ENCODE data around the gene BABAM2.
"Not testable (repeated sequence)": the region's sequence is repeated elsewhere in the genome, so short reads cannot be mapped to it uniquely, and the experiment has no call there.

BABAM2 gene

DNA sequence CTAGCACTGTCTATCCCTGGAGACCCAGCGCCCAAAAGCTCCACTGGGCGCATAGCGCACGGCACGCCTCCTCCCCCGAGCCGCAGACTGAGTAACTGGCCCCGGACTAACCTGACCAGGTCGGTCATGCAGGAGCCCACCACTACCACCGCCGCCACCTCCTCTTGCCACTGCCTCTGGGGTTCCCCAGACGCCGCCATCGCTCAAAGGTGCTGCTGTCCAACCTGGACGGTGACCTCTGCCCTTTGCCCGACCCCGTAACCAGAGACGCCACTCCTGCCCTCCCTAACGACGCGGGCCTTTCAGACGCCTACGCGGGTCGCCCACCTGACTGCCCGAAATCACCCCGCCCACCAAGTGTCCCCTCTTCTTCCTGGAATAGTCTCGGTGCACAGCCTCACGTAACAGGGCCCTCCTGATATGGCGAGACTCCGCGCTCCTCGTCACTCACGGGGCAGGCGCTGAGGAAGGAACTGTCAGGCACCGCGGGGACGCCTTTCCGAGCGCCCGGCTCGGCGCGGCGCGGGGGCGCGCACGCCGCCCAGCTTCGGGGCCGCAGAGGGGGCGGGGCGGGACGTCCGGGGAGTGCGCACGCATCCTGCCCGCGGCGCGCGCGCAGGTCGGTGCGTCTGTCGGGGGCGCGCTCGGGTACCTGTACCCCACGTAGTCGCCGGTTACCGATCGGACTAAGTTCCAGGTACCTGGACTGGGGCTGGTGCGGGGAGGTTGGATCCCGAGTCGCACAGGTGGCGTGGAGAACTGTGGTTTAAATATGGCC is at the start of gene BABAM2, which contains the start of gene RBKS:
TSS of gene BABAM2 (plus strand) at position 584 of the 778 bp plus-strand sequence. CDS start 3,828 bp downstream, outside the sequence.
TSS of gene RBKS (minus strand) at position 242 of the 778 bp plus-strand sequence. CDS start at position 200, 42 bp downstream.
- peak; percentile 37 for DNase-seq (ENCODE audit: low read depth)

DNA sequence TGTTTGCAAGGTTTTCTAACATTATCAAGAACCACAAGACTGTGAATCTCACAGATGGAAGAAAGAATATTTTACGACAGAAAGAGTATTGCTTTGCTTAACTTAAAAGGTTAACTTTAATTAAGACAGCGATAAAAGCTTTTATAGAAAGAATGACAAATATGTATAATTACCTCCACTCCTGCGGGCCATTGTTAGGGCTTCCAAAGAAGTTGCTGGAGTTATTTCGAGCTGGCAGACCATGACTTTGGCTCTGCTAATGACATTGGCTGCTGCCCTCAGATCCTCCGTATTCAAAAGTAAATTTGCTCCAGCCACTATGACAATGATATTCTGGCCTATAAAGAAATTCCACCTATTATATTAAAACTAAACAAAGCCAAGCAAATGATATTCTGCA is 47.6 kb upstream of the BABAM2 start:
- no peak for DNase-seq (ENCODE audit: low read depth)

DNA sequence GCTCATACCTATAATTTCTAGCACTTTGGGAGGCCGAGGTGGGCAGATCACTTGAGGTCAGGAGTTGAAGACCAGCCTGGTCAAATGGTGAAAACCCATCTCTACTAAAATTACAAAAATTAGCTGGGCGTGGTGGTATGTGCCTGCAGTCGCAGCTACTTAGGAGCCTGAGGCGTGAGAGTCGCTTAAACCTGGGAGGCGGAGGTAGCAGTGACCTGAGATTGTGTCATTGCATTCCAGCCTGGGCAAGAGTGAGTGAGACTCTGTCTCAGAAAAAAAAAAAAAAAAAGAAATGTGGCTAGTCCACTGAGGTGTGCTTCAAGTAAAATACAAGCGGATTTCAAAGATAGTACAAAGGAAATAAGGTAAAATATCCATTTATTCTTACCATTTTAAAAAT is 46.5 kb upstream of the BABAM2 start:
- no peak for DNase-seq (ENCODE audit: low read depth)

DNA sequence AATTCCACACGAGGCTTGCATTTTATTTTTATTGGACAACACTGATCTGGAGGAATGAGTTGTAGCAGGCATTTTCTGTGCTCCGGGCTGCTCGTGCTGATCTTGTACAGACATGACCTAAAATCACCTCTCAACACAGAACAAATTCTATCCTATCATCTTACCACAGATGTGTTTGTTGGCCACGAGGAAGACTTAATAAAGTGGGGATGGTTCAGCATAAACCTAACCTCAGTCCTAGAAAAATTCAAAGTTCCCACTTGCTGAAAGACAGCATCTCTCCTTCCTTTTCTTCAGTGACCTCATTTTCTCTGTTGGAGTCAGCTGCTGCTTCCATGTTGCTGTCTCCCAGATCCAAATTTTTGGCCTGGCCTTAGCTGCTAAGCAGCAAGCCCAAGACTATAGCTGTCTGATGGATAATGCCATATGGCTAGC is 45.7 kb upstream of the BABAM2 start:
- no peak for DNase-seq (ENCODE audit: low read depth)

DNA sequence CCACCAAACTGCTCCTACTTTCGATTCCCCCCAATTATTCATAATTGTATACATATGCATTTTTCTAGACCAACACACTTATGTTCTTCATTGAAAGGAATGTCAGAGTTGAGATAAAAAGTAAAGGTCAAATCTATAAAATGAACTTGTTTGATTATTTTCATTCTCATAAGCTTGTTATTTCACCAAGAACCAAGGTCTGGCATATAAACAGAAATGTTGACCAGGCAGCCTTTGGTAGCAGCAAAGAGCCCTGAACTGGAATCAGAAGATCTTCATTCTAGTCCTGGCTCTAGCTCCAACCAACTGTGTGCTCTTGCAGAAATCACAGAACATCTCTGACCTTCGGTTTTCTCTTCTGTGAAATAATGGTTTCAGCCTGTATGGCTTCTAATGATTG is 43.2 kb upstream of the BABAM2 start:
- no peak for DNase-seq (ENCODE audit: low read depth)

DNA sequence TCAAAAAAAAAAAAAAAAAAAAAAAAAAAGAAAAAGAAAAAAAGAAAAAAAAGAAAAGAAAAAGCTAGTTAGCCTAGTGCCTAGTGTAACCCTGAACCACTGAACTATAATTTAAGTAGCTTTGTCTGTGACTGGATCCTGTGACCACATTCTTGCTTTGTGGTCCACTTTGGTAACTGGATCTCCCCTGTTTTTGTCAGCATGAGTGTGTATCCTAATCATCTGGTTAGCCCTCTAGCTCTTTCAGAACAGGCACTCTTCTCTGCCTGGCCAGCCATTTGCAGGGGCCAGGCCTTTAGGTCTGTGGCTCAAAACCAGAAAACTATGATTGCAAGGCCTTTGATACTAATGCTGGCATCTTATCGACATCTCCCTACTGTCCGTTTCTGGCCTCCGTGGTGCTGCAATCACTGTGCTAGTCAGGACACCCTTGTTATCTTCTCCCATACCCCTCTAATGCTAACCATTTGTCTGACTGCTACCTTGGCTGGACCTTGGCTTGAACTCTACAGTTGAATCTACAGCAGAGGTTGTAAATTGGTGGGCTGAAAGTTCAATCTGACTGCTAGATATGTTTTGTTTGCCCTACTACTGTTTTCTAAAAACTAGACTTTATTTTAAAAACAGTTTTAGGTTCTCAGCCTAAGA is 40.8 kb upstream of the BABAM2 start:
- DNase-seq (ENCODE audit: low read depth) = no peak

DNA sequence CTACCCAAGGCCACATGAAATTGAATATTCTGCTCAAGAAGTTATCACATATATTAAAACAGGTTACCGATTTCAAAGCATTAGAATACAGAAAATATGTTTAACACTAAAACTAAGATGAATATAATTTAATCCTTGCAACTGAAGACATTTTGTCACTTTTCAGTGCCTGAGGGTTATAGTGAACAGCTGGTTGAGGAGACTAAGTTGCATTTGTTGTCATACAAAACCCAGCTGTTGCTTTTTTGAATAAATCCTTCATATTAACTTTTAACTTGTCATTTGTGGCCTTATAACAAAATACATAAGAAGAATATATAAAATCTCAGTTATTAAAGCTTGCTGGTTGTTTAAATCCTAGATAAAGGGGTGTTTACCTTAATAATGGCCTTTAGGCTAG is 37.8 kb upstream of the BABAM2 start:
- no peak for DNase-seq (ENCODE audit: low read depth)

DNA sequence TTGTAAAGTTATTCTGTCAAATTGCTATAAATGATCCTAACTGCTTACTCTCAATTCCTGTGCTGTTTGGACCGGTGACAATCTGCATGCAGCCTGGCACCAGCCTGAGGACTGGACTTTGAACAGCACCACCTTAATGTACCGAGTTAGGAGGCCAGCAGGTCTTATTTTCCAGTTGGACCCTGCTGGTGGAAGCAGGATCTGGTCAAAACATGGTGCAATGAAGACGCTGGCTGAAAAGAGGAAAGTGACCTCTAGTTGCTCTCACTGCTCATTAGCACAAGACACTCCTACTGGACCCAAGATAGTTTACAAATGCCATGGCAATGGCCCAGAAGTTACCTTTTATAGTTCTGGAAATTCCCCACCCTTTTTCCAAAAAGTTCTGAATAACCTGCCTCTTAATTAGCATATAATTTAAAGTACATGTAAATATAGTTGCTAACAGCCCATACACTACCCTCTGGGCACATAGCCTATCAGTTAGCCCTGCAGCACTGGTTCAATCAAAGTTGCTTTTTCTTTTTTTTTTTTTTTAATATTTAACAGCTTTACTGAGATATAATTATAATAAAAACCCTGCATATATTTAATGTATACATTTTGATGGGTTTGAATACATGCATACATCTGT is 36.2 kb upstream of the BABAM2 start:
- no peak for DNase-seq (ENCODE audit: low read depth)

DNA sequence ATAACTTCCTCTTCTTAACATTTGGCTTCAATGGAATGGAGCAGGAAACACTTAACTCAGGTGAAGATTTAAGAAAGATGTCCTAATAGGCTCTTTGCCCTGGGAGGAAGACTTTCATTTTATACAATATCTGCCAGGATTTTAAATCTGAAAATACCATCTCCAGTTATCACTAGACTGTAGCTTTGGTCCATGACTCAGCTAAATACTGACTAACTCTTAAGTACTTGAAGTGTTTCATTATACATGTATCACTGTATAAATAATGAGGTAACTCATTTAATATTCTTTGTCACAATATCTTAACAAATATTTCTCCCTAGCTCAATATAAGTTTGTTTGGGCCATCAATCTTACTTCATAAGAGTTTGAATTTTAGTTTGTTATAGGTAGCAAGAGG is 35.1 kb upstream of the BABAM2 start:
- DNase-seq (ENCODE audit: low read depth) = no peak

DNA sequence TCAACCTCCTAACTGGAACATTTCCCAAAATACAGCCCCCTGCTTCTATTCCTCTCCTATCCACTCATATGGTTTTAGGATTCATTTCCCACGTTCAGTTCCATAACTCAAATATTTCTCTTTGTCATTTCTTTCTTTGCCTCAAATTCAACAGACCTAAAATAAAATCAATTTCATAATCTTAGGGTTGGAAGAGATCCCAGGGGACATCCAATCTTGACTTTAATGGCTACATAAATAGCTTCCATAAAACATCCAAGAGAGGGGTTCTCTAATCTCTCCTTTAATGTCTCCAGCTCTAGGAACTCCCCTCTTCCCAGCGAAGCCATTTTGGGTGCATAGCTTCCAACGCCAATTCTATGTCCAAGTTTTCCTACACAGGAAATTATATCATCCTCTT is 34.1 kb upstream of the BABAM2 start:
- no peak for DNase-seq (ENCODE audit: low read depth)

DNA sequence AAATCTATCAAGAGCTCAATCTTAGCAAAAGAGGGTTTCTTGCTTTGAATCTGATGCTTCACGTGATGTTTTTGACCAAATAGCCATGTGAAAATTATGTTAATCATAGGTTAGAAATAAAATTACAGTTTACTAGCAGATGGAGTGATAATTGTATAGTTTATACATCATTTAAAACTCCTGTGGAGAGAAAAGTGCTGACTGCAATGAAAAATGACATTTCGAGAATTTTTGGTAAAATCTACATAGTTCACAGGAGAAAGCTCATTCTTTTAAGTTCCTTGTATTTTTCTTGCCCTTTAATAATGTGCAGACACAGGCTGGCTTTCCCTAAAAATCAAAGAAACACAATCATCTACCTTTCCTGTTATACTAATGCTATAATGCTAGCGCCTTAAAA is 33.6 kb upstream of the BABAM2 start:
- no peak for DNase-seq (ENCODE audit: low read depth)

DNA sequence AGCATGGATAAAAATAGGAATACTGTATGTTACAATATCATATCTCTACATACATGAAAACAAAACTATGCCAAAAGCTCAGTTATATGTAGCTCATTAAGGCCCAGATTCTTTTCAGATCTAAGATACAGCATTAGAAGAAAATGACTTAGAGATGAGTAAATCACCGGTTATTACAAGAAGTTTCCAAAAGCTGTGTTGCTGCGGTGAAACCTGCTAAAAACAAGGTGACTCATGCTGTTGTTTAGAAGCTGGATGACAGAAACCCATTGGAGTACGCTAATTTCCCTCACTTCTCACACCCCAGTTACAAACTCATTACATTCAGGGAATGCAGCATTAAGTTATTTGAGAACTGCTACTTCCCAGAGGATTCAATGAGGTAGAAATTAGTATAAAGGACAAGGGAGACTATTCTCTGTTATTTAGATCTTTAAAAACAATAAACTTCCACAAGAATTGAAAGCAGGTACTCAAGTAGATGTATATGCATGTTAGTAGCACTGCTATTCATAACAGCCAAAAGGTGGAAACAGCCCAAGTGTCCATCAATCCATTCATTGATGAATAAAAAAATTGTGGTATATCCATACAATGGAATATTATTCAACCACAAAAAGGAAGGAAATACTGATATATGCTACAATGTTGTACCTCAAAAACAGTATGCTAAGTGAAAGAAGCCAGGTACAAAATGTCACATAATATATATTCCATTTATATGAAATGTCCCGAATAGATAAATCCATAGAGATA is 32.9 kb upstream of the BABAM2 start:
- peak; percentile 17 for DNase-seq (ENCODE audit: low read depth)

DNA sequence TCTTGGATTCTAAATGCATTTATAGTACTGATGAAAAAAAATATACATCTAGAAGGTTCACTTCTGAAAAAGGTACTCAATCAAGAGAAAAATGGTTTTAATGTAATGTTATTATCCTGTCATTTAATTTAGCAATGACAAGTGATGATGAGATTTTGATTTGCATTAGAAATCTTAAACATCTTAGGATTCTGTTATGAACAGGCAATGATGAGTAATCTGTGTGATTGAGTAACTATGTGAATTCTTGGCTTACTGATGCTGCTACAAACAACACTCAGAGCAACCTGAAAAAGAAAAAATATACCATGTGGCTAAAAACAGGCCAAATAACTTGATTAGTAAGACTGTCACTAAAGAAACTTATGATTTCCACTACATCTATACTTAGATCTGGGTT is 30.4 kb upstream of the BABAM2 start:
- DNase-seq (ENCODE audit: low read depth) = peak; percentile 65

DNA sequence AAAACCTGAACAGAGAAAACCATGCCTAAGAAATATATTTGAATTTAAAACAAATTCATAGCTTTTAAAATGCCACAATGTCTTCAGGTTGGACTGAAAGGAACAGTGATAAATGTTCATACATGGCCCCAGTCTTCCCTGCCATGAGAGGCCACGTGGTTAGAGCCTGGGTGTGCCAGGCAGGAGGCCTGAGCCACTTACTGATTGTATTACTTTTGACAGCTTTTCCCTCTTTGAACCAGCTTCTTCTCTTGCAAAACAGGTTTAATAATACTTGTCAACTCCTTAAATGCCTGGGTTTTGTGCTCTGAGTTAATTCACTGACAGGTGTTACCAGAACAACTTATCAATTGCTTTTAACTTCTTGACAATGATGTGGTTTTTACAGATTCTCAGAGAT is 27.4 kb upstream of the BABAM2 start:
- no peak for DNase-seq (ENCODE audit: low read depth)

DNA sequence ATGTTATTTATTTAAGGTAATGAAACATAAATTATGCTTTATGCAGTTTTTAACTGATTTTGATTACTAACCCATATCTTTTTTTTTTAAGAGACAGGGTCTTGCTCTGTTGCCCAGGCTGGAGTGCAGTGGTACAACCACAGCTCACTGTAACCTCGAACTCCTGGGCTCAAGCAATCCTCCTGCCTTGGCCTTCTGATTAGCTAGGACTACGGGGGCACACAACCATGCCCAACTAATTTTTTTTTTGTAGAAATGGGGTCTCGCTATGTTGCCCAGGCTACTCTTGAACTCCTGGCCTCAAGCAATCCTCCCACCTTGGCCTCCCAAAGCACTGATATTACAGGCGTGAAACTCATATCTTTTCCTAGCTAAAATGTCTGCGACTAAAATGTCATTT is 26.6 kb upstream of the BABAM2 start:
- not testable (repeated sequence) for DNase-seq (ENCODE audit: low read depth)

DNA sequence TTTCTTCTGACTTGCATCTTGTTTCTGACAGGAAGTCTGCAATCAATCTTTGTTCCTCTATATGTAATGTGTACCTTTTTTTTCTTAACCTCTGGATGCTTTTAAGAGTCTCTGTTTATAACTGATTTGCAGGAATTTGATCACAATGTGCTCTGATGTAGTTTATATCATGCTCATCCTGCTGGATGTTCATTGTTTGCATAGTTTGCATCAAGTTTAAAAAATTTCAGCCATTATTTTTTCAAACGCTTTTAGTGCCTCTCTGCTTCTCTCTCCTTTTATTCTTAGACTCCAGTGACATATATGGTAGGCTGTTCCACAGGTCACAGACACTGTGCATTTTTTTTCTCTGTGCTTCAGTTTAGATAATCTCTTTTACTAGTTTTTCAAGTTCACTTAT is 24.3 kb upstream of the BABAM2 start:
- no peak for DNase-seq (ENCODE audit: low read depth)

DNA sequence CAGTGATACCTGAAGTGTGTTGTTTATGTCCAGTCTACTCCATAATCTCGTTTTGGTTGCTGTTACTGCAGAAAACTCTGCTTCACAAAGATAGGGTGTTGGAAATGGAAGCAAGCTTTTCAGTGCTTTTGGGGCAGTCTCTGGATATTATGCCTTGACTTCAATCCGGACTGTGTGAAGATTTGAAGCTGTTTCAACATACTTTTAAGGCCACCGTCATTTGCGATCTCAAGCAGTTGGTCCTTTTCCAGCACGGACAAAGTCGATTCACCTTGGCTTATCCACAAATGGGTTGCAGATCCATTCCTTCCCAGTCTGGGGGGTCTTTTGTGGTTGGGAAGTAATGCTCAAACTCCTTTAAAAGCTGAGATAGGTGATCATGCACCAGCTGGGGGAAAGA is 20.8 kb upstream of the BABAM2 start:
- DNase-seq (ENCODE audit: low read depth) = no peak

DNA sequence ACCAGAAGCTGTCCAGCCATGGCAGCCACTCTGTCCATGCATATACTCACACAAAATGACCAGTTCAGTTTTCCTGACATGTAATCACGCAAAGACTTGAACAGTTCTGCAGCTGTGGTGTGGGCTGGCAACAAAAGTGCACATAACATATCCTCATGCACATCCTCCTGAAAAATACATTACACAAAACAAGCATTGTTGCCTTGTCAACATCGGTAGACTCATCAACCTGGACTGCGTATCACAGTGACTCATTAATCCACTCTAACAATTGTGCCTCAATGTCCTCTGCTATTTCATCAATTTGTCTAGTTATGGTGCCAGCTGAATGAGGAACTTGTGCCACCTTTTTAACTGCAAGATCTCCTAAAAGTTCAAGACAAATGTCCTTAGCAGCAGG is 19.8 kb upstream of the BABAM2 start:
- no peak for DNase-seq (ENCODE audit: low read depth)

DNA sequence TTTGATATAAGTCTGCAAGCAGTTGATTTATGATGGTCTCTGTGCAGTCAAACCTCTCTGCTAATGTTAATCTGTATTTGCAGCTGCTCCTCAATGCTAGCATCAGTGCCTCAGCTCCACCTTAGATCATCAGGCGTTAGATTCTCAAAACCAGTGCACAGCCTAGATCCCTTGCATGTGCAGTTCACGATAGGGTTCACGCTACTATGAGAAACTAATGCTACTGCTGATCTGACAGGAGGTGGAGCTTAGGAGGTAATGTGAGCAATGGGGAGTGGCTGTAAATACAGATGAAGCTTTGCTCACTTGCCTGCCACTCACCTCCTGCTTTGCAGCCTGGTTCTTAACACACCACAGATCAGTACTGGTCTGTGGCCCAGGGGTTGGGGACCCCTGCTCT is 18.7 kb upstream of the BABAM2 start:
- no peak for DNase-seq (ENCODE audit: low read depth)

DNA sequence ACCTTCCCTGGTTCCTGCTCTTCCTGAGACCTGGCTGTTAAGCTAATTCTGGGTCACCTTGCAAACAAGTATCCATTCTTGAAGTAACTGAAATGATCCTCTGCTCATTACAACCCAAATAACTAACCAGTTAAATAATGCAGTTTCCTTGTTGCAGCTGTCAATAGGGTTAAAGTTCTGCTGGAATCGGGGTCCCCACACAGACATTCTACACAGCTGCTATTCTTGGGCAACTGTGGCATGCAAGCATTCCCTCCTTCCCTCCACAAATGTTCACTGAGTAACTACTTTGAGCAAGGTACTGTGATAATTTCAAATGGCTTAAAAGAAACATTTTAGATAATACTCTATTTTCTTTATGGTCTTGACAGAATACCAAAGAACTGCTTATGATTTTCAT is 17.4 kb upstream of the BABAM2 start:
- no peak for DNase-seq (ENCODE audit: low read depth)

DNA sequence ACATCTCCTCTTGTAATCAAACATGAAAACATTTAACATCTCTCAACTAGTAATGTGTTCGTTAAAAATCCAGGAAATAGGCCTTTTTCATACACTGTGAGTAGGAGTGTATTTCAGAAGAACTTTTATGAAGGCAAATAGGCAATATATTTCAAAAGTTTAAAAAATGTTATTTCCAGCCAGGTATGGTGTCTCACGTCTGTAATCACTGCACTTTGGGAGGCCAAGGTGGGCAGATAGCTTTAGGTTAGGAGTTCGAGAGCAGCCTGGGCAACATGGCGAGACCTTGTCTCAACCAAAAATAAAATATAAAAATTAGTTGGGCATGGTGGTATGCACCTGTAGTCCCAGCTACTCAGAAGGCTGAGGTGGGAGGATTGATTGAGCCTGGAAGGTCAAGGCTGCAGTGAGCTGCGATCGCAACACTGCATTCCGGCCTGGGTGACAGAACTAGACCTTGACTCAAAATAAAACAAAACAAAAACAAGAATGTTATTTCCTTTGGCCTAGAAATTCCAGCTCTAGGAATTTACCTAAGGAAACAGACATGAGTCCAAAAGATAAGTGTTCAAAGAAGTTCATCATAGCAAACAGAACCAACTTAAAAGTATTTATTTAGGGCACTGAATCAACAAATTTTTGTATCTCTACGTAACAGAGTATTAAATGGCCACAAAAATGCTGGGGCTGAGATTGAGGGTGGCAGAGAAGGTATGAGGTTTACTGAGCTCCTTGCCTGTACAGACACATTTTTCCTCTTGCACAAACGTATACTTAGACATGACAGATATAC is 15.2 kb upstream of the BABAM2 start:
- no peak for DNase-seq (ENCODE audit: low read depth)

DNA sequence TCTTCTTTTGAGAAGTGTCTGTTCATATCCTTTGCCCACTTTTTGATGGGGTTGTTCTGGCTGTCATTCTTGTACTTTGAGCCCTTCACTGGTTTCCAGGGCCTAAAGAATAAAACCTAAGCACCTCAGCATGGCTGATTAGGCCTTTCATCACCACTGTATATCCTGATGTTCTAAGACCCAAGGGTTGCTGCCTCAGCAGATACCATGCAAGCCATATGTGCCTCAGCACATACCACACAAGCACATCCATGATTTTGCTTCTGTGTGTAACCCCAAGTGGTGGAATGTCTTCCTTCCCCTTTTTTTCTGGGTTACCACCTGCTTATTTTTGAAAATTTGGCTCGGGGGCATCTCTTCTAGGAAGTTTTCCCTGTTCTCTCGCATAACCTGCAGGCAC is 11.7 kb upstream of the BABAM2 start:
- DNase-seq (ENCODE audit: low read depth) = no peak
